Upper lobe of left lung (tissue), 6 donors: ENCODE results near the gene METTL25B. TPM values are rescaled to one million over a fixed set of nuclear protein-coding genes. Genes with fewer than 3 reads are reported as not detected.

ENCODE experiments used
- ATAC-seq, 2 donors: fragments of 200-7000 bp; cut with Tn5 transposase; one replicate each; pipeline ENCODE4 v1.9.1; 2022; ENCODE audit warnings: mild to moderate bottlenecking in 2 of 2, moderate library complexity in 2 of 2; ENCODE audit not compliant: low FRiP score in 2 of 2
- DNase-seq, 2 donors: peaks; one replicate each; pipeline ENCODE4 v3.0.0-alpha.2; 2019 to 2020
- H3K27ac ChIP-seq, 4 donors: fragments of 200-600 bp; sonication (generic); one replicate each; pipeline ENCODE4 v1.5.1; 2016 to 2019
- H3K27me3 ChIP-seq, 4 donors: fragments of 200-600 bp; sonication (generic); one replicate each; pipeline ENCODE4 v1.5.1; 2017 to 2019
- H3K36me3 ChIP-seq, 4 donors: fragments of 200-600 bp; sonication (generic); one replicate each; pipeline ENCODE4 v1.5.1; 2016 to 2019
- H3K4me1 ChIP-seq, 4 donors: fragments of 200-600 bp; sonication (generic); one replicate each; pipeline ENCODE4 v1.5.1; 2018 to 2019
- H3K4me3 ChIP-seq, 4 donors: fragments of 200-600 bp; sonication (generic); one replicate each; pipeline ENCODE4 v1.5.1; 2017 to 2019; ENCODE audit warnings: mild to moderate bottlenecking in 2 of 4, moderate library complexity in 1 of 4
- H3K9me3 ChIP-seq, 4 donors: fragments of 200-600 bp; sonication (generic); one replicate each; pipeline ENCODE4 v1.5.1; 2018 to 2019
- EP300 ChIP-seq, 4 donors: sonication (generic); formaldehyde crosslinking; IDR thresholded peaks; one replicate each; pipeline ENCODE4 v1.5.1; 2017; ENCODE audit warnings: antibody characterized with exemption in 4 of 4, control low read depth in 2 of 4
- POLR2A ChIP-seq, 4 donors: fragments of 450-650 bp; IDR thresholded peaks; one replicate each; pipeline ENCODE4 v1.5.1; 2016 to 2017; ENCODE audit warnings: antibody characterized with exemption in 4 of 4, mild to moderate bottlenecking in 2 of 4
- POLR2AphosphoS5 ChIP-seq, 2 donors: sonication (generic); formaldehyde crosslinking; IDR thresholded peaks; one replicate each; pipeline ENCODE4 v1.5.1; 2017; ENCODE audit warnings: antibody characterized with exemption in 2 of 2
- WGBS, 2 donors: methylation state at CpG; one replicate each; pipeline ENCODE4 v1.1.5; 2017 to 2018; 5-methylcytosine and 5-hydroxymethylcytosine counted together
- total RNA-seq, 6 donors: library from RNA; depleted of rRNA in 4 of 6; stranded (reverse); fragments of >200 nt in 4 of 6; gene quantifications; one replicate each; pipeline versions ENCODE4 v1.1.0 to v1.2.1, GENCODE V29; 2016 to 2021
- TF ChIP-seq, protein P1 (sequence below), 6 experiments: fragments of 450-650 bp in 4 of 6; fragments of 200-600 bp in 2 of 6; sonication (generic) in 2 of 6; IDR thresholded peaks; one replicate each; pipeline ENCODE4 v1.5.1; 2016 to 2019; ENCODE audit warnings: antibody characterized with exemption in 6 of 6
- donor health status: DM: no; HTN: no; CAD: no; lungs with moderate emphysema.
- donor health status: DM: no; HTN: yes; CAD: no; lungs with severe emphysema.

METTL25B gene
- total RNA-seq, 6 donors from 2014 or later = 23.4 to 131 (median 39.9) TPM

DNA sequence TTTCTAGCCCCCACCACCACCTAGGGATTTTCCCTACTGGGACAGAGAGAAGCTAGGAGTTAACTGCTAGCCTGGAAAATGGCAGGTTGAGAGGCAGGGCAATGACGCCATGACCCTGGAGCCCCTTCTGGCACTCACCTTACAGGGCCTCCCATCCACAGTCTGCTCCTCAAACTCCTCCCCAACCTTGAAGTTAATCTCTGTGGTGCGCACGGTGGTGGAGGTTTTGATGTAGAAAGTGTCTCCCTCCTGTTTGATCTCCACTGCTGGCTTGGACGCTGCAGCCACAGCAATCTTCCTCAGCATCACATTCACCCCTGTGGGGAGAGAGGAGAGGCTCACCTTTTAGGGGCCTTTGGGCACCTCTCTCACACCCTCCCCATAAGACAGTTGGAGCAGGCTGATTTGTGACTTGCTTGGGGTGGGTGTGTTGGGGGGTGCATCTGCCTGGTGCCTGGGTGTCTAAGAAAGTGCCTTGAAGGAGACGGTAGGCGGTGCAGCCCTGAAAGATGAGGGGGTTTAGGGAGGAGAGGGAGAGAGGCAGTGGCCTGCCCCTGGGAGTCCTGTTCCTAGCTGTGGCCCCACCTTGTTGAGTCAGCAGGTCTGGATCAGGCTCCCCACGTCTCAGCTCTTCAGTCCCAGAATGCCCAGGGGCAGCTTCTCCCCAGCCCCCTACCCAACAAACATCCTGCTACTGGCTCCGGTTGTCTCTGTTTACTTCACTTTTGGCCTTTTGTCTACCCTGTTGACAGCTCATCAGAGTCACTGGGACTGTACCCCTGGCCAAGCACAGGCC, 27.3 kb upstream of the METTL25B start:
- TF ChIP-seq, protein P1, sequence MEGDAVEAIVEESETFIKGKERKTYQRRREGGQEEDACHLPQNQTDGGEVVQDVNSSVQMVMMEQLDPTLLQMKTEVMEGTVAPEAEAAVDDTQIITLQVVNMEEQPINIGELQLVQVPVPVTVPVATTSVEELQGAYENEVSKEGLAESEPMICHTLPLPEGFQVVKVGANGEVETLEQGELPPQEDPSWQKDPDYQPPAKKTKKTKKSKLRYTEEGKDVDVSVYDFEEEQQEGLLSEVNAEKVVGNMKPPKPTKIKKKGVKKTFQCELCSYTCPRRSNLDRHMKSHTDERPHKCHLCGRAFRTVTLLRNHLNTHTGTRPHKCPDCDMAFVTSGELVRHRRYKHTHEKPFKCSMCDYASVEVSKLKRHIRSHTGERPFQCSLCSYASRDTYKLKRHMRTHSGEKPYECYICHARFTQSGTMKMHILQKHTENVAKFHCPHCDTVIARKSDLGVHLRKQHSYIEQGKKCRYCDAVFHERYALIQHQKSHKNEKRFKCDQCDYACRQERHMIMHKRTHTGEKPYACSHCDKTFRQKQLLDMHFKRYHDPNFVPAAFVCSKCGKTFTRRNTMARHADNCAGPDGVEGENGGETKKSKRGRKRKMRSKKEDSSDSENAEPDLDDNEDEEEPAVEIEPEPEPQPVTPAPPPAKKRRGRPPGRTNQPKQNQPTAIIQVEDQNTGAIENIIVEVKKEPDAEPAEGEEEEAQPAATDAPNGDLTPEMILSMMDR (IDR thresholded peaks at IDR 0.05) = no peak
- TF ChIP-seq POLR2AphosphoS5 (IDR thresholded peaks at IDR 0.05) (no peak), EP300 (IDR thresholded peaks at IDR 0.05) (no peak), POLR2A (IDR thresholded peaks at IDR 0.05) (no peak)
- DNase-seq (no peak), ATAC-seq (no peak)
- peaks cover 0 to 29% (median 10%) of the 10 kb centered on the region in 4 donors for H3K27me3 ChIP-seq
- no peak overlapping the region for H3K4me3 ChIP-seq
- H3K27ac ChIP-seq = no peak overlapping the region
- H3K9me3 ChIP-seq = no peaks in the 10 kb centered on the region
- 77 to 87% methylated on average over 5 to 8 of the region's 8 CpGs for WGBS, 2 donors
- no peaks in the 10 kb centered on the region for H3K36me3 ChIP-seq
- peaks cover 16 to 17% (median 16%) of the 10 kb centered on the region in 4 donors for H3K4me1 ChIP-seq

DNA sequence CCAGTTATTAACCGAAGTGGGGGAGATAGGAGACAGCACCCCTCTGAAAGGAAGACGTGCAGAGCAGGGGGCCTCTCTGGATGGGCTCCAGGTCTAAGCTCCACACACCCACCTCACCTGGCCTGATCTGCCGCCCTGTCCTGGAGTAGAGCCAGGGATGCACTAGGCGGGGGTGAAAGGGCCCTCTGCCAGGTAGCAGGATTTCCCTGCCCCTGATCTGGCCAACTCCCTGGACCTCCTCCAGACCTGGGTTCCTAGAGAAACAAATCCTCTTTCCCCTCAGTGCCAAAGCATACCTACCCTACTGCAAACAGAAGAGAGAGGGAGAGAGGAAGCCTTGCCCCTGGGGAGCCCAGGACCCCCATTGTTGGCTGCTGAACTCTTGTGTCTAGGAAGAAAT, 24.9 kb upstream of the METTL25B start:
- Histone ChIP-seq H3K36me3 (no peaks in the 10 kb centered on the region), H3K4me1 (peaks cover 26 to 30% (median 28%) of the 10 kb centered on the region in 4 donors), H3K27ac (no peak overlapping the region), H3K4me3 (no peak overlapping the region), H3K27me3 (peaks cover 0 to 29% (median 11%) of the 10 kb centered on the region in 4 donors), H3K9me3 (no peaks in the 10 kb centered on the region)
- WGBS, 2 donors = 79 to 85% methylated on average over 4 of the region's 4 CpGs
- no peak for ATAC-seq
- TF ChIP-seq POLR2AphosphoS5 (IDR thresholded peaks at IDR 0.05) (no peak), POLR2A (IDR thresholded peaks at IDR 0.05) (no peak), EP300 (IDR thresholded peaks at IDR 0.05) (no peak)
- TF ChIP-seq, protein P1 (IDR thresholded peaks at IDR 0.05) = no peak
- no peak for DNase-seq

DNA sequence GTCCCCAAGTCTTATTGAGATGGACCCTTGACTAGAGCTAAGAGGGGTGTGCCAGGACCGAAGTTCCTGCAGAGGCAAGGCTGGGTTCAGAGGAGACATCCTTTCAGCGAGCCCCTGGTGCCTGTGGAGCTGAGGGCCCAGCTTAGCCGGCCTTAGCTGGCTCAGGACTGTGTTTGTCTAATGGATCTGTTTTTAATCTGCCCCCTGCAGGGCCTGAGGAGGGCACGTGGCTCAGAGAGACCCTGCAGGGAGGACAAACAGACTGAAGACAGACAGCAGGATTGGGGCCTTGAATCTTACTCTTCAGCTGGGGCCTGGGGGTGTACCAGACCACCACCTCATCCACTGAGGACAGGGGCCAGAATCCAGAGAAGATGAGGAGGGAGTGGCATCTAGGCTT, 24.5 kb upstream of the METTL25B start:
- H3K27me3 ChIP-seq = peaks cover 0 to 29% (median 11%) of the 10 kb centered on the region in 4 donors

DNA sequence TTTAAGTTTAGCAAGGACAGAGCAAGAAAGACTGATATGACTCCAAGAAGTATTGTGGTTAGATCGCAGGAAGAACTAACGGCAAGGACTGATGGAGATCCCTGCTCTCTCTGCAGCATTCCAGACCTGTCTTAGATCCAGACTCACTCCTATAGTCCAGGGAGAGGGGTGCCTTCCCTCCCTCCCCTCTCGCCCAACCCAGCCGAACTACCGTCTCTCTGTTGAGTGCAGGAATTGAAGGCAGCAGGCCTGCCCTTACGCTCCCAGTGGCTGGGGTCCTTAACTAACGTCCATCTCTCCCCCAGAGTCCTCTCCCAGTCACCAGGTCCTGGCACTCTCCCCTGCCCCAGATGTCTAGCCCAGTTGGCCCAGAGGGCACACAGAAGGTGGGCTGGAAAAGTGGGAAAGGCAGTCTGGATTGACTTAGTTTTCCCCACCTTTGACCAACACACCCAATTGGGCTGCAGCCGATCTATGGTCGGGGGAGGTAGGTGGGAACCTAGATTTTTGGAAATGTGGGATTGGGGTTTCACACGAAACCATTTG, 24.0 kb upstream of the METTL25B start:
- H3K4me3 ChIP-seq = no peak overlapping the region
- TF ChIP-seq POLR2AphosphoS5 (IDR thresholded peaks at IDR 0.05) (no peak), POLR2A (IDR thresholded peaks at IDR 0.05) (no peak), EP300 (IDR thresholded peaks at IDR 0.05) (no peak)
- TF ChIP-seq, protein P1 (IDR thresholded peaks at IDR 0.05) = no peak
- peaks cover 0 to 29% (median 11%) of the 10 kb centered on the region in 4 donors for H3K27me3 ChIP-seq
- 51 to 58% methylated on average over 10 of the region's 10 CpGs for WGBS, 2 donors
- no peak for DNase-seq
- no peaks in the 10 kb centered on the region for H3K36me3 ChIP-seq
- no peaks in the 10 kb centered on the region for H3K9me3 ChIP-seq
- peaks cover 26 to 30% (median 28%) of the 10 kb centered on the region in 4 donors for H3K4me1 ChIP-seq
- H3K27ac ChIP-seq = no peak overlapping the region
- ATAC-seq = no peak

More for the DNA sequence above, 24.5 kb upstream of the METTL25B start:
- Histone ChIP-seq H3K4me3 (no peak overlapping the region), H3K36me3 (no peaks in the 10 kb centered on the region), H3K4me1 (peaks cover 26 to 30% (median 28%) of the 10 kb centered on the region in 4 donors), H3K27ac (no peak overlapping the region), H3K9me3 (no peaks in the 10 kb centered on the region)
- TF ChIP-seq, protein P1 (IDR thresholded peaks at IDR 0.05) = no peak
- TF ChIP-seq POLR2A (IDR thresholded peaks at IDR 0.05) (no peak), EP300 (IDR thresholded peaks at IDR 0.05) (no peak), POLR2AphosphoS5 (IDR thresholded peaks at IDR 0.05) (no peak)
- WGBS, 2 donors = 36 to 43% methylated on average over 1 to 4 of the region's 4 CpGs
- ATAC-seq = no peak
- DNase-seq = no peak
